Activated CD8-positive, alpha-beta memory T cell treated with anti-CD3 and anti-CD28 coated beads for 1 hour (primary cell): ENCODE measurements around the gene SYT5.

Experiments used
- DNase-seq, 2 donors: peaks; one replicate each; pipeline ENCODE4 v3.0.0-alpha.2; 2020; ENCODE audit warnings: low read depth in 1 of 2; ENCODE audit errors: extremely low read depth in 1 of 2

SYT5 gene

DNA sequence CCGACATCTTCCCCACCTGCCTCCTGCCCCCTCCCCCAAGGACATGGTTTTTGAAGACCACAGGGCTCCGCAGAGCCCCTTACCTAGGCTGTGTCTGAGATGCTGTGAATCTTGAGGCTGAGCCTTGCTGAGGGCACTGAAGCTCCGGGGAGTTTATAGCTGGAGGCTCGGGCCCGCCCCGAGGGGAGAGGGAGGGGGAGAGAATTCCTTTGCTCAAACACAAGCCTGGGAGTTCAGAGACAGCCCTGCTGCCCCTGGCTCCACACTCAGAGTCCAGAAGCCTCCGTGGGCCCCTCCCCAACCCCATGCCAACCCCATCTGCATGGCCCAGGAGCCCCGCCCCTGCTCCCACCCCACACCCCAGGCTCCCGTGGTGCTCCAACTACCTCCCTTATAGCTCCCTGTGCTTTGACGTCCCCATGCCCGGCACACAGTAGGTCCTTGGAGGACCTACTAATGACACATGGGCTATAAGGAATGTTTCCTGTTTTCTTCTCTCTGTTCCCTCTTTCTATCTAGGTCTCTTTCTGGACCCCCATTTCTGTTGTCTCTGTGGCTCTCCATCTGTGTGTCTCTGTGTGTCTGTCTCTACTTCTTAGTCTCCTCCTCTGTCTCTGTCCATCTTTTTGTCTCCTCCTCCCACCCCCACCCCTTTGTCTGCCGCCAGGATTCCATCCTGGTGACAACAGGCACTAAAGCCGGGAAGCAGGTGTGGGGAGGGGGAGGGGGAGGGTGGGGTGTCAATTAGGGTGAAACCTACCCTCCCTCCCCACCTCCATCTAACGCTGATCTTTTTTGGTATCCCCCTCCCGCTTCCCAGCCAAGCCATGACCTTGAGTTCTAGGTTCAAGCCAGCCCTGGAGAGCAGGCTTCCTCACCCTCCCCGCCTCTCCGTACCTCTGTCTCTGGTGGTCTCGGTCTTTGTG, 30.7 kb downstream of the SYT5 start, which contains the start of gene TNNT1:
TSS of gene TNNT1 (minus strand) at position 129 of the 926 bp plus-strand sequence. CDS start 2,049 bp downstream, outside the sequence.
- DNase-seq, result no peak

GRCh38 chr19:55147545-55148251, 32.4 kb downstream of the SYT5 start:
- no peak for DNase-seq

DNA sequence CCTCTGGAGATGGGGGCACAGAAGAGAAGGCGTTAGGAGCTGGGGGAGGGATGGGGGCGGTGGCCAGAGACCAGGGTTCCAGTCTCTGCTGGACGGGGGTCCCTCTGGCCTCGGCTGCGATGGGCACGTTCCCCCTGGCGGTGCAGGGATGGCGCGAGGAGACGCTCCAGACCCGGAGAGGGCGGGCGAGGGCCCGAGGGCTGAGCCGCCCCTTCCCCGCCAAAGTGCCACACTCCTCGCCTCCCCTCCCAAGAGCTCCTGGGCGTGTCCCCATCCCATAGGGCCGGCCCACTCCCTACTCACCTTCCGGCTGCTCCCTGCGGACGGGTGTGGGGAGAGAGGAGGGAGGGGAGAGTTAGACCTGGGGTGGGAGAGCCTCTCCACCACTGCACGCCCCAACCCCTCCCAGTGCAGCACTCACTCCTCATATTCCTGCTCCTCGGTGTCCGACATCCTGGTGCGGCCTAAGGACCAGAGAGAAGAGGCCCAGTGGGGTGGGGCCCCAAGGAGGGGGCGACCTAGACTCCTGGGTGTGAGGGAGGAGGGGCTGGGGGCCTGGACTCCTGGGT, 33.3 kb downstream of the SYT5 start:
- no peak for DNase-seq

DNA sequence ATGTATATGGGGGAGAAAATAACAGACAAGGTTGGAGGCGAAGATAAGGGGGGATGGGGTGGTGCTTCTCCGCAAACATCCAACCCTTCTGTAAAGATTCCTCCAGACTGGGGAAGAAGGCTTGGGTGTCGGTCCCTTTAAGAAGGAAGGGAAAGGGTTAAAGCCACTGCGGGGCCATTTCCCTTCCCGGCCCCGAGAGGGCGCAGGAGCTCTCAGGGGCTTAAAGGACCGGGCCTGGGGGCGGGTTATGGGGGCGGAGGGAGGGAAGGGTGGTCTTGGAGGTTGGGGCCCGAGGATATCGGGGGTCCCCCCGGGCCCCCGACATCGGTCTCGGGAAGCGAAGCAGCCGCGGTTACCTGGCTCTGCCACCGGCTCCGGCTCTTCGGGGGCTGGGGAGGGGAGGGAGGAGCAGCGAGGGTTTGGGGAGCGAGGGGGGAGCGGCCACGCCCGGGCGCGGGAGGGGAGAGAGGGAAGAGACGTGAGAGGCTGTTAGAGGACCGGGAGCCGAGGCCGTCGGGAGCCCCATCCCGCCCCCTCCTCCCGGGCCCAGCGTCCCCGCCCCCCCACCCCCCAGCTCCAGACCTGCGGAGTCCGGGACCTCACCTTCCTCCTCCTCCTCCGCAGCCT, 33.9 kb downstream of the SYT5 start:
- no peak for DNase-seq

- no peak for DNase-seq
Observed at GRCh38 chr19:55145232-55145631, 34.9 kb downstream of the SYT5 start.

DNA sequence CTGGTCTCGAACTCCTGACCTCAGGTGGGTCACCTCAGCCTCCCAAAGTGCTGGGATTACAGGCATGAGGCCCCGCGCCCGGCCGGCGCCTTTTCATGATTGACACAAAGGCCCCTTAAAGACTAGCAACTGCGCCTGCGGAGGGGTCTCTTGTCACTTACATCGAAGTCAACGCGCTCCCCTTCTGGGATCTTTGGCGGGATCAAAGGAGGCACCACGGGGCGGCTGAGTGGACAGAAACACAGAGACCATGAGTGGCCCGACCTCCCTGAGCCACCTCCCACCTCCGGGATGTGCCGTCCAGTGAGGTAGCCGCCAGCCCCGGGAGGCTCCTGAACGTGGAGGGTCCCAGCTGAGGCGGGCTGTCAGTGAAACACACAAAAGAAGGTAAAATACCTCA, 38.4 kb downstream of the SYT5 start:
- no peak for DNase-seq

DNA sequence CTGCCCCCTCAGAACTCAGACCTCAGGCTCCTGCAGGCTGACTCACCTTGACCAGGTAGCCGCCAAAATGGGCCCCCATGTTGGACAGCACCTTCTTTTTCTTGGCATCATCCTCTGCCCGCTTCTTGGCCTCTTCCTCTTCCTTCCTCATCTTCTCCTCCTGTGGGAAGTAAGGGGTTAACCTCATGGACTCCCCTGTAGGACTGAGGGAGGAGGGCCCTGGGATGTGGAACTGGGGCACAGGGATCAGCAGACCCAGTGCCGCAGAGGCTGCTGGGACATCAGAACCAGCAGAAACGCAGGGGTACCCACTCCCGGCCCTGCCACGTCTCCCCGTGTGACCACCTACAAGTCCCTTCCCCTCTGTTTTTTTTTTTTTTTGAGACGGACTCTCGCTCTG, 42.2 kb downstream of the SYT5 start:
- DNase-seq, result no peak

GRCh38 chr19:55136399-55137102, 43.5 kb downstream of the SYT5 start:
- DNase-seq, result no peak

DNA sequence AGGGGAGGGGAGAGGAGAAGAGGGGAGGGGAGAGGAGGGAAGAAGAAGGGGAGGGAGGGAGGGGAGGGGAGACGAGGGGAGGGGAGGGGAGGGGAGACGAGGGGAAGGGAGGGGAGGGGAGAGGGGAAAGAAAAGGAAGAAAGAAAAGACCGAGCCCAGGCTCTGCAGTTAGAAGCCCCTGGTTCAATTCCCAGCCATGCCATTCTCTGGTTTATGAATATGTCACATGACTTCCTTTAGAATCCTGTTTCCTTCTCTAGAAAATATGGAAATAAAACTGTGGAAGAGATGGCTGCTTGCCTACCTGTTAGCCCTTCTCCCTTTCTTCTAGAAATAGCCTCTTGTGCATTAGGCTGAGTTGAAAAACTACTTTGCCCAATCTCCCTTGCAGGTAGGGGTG, 45.4 kb downstream of the SYT5 start:
- no peak for DNase-seq

- DNase-seq, result no peak
Observed at GRCh38 chr19:55133639-55134444, 46.2 kb downstream of the SYT5 start.

DNA sequence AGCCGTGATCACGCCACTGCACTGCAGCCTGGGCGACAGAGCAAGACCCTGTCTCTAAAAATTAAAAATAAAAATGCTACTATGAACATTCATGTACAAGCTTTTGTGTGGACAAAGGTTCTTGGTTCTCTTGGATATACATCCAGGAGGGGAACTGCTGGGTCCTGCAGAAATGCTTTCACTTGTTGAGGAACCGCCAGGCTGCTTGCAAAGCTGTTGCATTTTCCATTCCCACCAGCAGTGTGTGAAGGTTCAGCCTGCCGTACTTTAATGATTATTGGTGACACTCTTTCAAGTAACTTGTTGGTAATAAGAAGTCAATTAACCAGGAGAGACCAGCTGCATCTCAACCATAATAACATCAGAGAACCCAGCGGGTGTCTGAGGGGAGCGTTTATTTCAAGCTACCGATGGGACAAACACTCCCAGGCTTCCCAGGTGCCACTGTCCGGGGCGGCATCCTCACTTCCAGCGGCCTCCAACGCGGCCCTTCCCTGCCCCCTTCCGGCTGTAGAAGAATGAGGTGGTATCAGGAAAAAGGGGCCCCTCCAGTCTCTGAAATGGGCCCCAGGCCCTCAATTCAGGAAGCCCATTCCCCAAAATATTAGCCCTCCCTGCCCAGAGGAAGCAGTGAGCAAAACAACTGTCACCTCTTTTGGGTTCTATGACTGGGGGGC, 47.5 kb downstream of the SYT5 start:
- no peak for DNase-seq

DNA sequence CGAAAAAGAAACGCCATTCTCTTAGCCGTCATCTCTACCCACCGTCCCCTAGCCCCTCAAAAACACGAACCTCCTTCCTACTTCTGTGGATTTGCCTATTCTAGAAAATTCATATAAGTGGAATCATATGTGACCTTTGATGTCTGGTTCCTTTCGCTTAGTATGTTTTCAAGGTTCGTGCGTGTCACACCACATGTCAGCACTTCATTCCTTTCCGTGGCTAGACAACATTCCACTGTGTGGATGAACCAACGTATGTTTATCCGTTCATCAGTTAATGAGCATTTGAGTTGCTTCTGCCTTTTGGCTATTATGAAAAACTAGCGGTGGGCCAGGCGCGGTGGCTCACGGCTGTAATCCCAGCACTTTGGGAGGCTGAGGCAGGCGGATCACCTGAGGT, 48.7 kb downstream of the SYT5 start:
- no peak for DNase-seq
